Liver (tissue), 3 donors: ENCODE data around the gene CARS2.

Experiments
- CTCF ChIP-seq: fragments of 150-350 bp; IDR thresholded peaks from 2 replicates; pipeline ENCODE4 v1.5.1; 2017; ENCODE audit warnings: improper control_type of control experiment, low read depth, low read length; ENCODE audit not compliant: missing input control
- FOXA1 ChIP-seq: IDR thresholded peaks from 2 replicates; pipeline ENCODE4 v1.6.1; 2016; ENCODE audit warnings: antibody characterized with exemption
- REST ChIP-seq: IDR thresholded peaks from 2 replicates; pipeline ENCODE4 v1.6.1; 2016; ENCODE audit warnings: antibody characterized with exemption, mild to moderate bottlenecking
- TAF1 ChIP-seq: conservative IDR thresholded peaks from 2 replicates; pipeline ENCODE4 v1.6.1; 2016; ENCODE audit warnings: antibody characterized with exemption, mild to moderate bottlenecking
- YY1 ChIP-seq: IDR thresholded peaks from 2 replicates; pipeline ENCODE4 v1.6.1; 2016; ENCODE audit warnings: antibody characterized with exemption, mild to moderate bottlenecking
- donor health status: healthy.
- donor health status: healthy.

- TF ChIP-seq CTCF: no peak
- TF ChIP-seq TAF1: no peak
- no peak for TF ChIP-seq FOXA1
- no peak for TF ChIP-seq REST
- TF ChIP-seq YY1: no peak
These were observed 76.8 kb downstream of the CARS2 start for GRCh38 chr13:110628952-110629701.
